HG02884 (cell line): Measurements from ENCODE around the gene MICU1.
"Not testable (repeated sequence)": the region's sequence is repeated elsewhere in the genome, so short reads cannot be mapped to it uniquely, and the experiment has no call there.

Experiments used
- ATAC-seq: cut with Tn5 transposase; IDR thresholded peaks from one replicate; pipeline ENCODE4 v1.9.1; 2021; ENCODE audit warnings: mild to moderate bottlenecking, moderate library complexity; ENCODE audit not compliant: unreplicated experiment

MICU1 gene, protein sequence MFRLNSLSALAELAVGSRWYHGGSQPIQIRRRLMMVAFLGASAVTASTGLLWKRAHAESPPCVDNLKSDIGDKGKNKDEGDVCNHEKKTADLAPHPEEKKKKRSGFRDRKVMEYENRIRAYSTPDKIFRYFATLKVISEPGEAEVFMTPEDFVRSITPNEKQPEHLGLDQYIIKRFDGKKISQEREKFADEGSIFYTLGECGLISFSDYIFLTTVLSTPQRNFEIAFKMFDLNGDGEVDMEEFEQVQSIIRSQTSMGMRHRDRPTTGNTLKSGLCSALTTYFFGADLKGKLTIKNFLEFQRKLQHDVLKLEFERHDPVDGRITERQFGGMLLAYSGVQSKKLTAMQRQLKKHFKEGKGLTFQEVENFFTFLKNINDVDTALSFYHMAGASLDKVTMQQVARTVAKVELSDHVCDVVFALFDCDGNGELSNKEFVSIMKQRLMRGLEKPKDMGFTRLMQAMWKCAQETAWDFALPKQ

DNA sequence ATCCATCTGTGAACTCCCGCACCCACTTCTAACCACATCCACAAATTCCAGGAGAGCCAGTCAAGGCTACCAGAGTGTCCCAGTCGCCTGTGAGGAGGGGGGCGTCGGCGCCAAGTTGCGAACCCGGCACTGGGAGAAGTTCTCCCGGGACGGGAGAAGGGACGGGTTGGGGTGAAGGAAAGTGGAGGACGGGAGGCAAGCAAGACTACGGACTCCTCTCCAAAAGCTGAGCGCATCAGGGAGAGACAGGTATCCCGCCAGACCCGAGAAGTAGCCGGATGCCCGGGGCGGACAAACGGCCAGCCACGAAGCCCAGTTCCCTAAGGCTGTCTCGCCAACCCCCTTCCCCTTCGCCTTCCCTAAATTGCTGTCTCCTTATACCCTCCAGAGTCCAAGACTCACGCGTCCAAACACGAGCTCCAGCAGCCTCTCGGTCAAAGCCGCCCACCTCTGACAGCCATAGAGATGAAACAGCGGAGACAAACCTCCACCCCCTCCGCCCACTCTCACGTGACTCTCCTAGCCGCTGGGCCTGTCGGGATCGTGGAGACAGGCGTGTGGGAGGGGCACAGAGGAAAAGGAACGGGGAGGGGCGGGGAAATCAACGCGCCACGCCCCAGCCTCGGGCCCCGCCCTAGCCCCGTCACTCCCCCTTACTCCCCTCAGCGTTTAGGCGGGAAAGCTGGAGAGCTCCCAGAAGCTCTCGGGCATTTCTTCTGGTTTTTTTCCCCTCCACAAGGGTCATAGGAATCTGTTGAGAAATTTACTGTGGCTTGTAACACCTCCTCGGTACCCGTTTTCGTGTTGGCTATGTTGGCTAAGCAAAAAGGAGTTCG is at the start of gene MICU1:
Gene MICU1 (minus strand): TSS at position 472 of the 836 bp plus-strand sequence. CDS start 59,286 bp downstream, outside the sequence.
- peak; percentile 92 for ATAC-seq

DNA sequence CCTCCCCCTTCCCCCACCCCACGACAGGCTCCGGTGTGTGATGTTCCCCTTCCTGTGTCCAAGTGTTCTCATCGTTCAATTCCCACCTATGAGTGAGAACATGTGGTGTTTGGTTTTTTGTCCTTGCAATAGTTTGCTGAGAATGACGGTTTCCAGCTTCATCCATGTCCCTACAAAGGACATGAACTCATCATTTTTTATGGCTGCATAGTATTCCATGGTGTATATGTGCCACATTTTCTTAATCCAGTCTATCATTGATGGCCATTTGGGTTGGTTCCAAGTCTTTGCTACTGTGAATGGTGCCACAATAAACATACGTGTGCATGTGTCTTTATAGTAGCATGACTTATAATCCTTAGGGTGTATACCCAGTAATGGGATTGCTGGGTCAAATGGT is 48.3 kb upstream of the MICU1 start:
- not testable (repeated sequence) for ATAC-seq

- no peak for ATAC-seq
Observed at GRCh38 chr10:72673280-72673679, 47.4 kb upstream of the MICU1 start.

GRCh38 chr10:72667207-72667864 is 41.5 kb upstream of the MICU1 start:
- no peak for ATAC-seq

DNA sequence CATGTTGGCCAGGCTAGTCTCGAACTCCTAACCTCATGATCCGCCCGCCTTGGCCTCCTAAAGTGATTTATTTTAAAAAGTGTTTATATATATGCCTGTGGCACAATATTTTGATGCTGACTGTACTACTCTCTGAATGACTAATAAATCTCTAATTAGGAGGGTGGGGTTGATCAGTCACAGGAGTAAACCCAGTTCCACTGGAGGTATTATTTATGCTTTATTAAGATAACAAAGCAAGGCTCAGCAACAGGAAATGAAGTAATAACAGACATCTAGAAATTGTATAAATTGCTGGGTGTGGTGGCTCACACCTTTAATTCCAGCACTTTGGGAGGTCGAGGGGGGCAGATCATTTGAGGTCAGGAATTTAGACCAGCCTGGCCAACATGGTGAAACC is 40.0 kb upstream of the MICU1 start:
- ATAC-seq, result no peak

GRCh38 chr10:72663971-72664370 is 38.1 kb upstream of the MICU1 start:
- ATAC-seq, result no peak

DNA sequence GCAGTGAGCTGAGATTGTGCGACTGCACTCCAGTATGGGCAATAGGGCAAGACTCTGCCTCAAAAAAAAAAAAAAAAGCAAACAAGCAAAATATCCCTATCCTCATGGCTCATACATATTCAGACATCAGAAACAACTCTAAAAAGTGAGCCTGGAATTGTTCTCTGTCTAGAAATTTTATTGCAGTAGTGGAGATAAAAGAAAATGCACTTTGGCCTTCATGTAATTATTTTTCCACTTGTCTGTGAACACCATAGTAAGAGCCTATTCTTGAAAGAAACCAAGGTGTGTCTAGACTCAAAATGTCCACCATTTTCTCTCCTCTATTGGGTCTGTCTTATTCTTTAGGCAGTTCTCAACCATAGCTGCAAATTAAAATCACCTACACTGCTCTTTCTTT is 35.6 kb upstream of the MICU1 start:
- ATAC-seq, result no peak

GRCh38 chr10:72660220-72660619 is 34.3 kb upstream of the MICU1 start:
- no peak for ATAC-seq

GRCh38 chr10:72659694-72660093 is 33.8 kb upstream of the MICU1 start:
- no peak for ATAC-seq

DNA sequence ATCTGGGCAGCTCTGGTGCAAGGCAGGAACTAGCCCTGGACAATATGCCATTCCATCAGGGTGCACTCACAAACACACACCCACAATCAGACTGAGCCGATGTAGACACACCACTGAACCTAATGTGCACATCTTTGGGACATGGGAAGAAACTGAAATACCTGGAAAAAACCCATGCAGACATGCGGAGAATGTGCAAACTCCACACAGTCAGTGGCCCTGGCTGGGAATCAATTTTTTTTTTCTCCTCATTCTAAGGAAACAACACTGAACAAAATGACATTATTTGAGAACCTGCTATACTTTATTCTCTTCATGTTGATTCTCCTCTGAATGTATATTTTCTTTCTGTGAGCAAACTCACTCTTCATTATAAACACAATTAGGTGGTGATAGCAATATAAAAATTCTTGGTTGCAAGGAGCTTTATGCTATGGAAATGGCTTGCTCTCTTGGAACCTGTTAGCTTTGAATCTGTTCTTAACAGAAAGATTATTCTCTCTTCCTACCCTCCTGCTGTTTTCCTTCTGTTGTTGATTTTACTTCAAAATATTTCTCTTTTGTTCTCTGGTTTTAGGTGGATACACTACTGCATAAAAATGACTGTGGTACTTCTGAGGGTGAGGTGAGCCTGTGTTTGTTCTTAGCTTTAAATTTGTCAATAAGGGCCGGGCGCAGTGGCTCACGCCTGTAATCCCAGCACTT is 33.0 kb upstream of the MICU1 start:
- ATAC-seq, result no peak

GRCh38 chr10:72654720-72655119 is 28.8 kb upstream of the MICU1 start:
- no peak for ATAC-seq

GRCh38 chr10:72653383-72654096 is 27.7 kb upstream of the MICU1 start:
- ATAC-seq, result no peak

DNA sequence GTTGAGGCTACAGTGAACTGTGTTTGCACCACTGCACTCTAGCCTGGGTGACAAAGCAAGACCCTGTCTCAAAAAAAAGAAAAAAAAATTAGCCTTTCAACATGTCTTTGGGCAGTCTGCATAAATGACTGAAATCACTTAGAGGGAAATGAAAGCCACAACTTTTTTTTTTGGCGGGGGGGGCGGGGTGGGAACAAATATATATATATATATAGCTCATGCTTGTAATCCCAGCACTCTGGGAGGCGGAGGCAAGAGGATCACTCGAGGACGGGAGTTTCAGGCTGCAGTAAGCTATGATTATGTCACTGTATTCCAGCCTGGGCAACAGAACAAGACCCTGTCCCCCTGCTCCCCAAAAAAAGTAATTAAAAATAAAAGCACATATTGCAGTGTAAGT is 23.4 kb upstream of the MICU1 start:
- no peak for ATAC-seq

- no peak for ATAC-seq
Observed at GRCh38 chr10:72648301-72648700, 22.4 kb upstream of the MICU1 start.

DNA sequence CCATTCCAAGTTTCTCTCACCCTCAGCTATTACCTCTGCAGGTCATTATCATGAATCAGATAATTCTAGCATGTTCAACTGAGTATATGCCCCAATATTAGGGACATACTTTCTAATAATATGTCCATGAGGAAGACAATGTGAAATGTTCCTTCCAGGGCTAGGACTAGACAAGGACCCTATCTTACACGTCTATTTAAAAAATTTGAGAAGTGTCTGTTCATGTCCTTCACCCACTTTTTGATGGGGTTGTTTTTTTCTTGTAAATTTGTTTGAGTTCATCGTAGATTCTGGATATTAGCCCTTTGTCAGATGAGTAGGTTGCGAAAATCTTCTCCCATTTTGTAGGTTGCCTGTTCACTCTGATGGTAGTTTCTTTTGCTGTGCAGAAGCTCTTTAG is 21.1 kb upstream of the MICU1 start:
- not testable (repeated sequence) for ATAC-seq

- ATAC-seq, result no peak
Observed at GRCh38 chr10:72645263-72645858, 19.5 kb upstream of the MICU1 start.

DNA sequence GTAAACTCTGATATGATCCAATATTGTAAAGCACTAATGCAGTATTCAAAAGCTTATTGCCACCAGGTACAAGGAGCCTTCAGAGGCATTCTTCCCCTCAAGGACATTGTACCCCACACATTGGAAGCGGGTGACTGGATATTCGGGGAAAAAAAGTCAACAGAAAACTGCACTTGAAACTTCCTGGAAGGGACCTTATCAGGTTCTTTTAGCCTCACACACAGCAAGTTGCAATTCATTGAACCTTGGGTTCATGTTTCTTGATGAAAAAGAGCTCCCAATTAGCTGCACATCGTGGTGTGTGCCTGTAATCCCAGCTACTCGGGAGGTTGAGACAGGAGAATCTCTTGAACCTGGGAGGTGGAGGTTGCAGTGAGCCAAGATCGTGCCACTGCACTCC is 16.4 kb upstream of the MICU1 start:
- no peak for ATAC-seq

GRCh38 chr10:72639441-72639873 is 13.6 kb upstream of the MICU1 start:
- ATAC-seq, result no peak

DNA sequence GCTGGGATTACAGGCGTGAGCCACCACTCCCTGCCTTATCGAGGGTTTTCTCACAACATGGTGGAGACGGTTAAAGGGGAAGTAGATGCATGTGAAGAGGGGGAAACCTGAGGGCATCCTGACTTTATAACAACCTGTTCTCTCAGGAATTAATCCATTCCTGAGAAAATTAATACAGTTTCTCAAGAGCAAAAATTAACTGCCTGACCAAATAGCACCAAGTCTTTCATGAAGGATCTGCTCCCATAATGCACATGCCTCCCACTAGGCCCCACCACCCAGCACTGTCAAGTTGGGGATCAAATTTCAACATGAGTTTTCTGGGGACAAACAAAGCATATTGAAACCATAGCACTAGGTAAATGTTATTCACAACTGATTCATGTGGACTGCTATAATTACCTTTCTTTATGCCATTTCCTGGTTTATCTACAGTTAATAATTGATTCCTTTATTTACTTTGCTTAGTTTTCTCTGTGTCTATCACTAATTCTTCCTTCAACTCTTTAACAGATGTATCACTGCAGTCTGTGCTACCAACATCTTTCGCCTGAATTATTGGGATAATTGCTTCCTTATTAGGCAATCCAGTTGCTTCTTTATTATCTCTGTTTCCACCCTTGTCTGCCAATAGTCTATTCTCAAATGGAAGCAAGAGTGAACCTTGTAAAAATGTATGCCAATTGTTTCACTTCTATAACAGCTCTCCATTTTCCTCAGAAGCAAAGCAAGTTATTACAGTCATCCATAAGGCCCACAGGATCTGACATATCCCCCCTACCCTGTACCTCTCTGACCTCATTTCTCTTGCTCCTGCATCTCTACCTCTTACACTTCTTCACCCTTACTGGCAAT is 12.9 kb upstream of the MICU1 start:
- ATAC-seq, result no peak
